Endothelial cell of umbilical vein (primary cell): ENCODE measurements around the gene LTBP2. TPM values are rescaled to one million over a fixed set of nuclear protein-coding genes. Genes with fewer than 3 reads are reported as not detected.

ENCODE experiments used
- BruUV-seq: library from RNA; stranded (reverse); fragments of 400-500 nt; replicated peaks from 2 replicates; lab custom pipeline; 2021; lab: Mats Ljungman, UMichigan
- CTCF ChIA-PET: fragments of 300-600, 350-600 bp; sonication (Branson Sonifier 250); formaldehyde crosslinking; loops from one replicate; lab custom pipeline; 2021; ENCODE audit warnings: antibody characterized with exemption, inconsistent platforms; lab: Charles Lee
- POLR2A ChIA-PET: fragments of 300-600, 350-600 bp; sonication (Branson Sonifier 250); formaldehyde crosslinking; loops from one replicate; lab custom pipeline; 2021; ENCODE audit warnings: antibody characterized with exemption, inconsistent platforms; lab: Charles Lee
- DNase-seq: peaks from one replicate; pipeline ENCODE4 v3.0.0-alpha.2; 2011; ENCODE audit warnings: low read depth, low spot score
- FAIRE-seq: peaks from 2 replicates; lab custom pipeline; 2011; peaks lifted over from hg19 to GRCh38; lab: Jason Lieb, UNC
- H2AFZ ChIP-seq: 2 replicates; pipeline ENCODE4 v1.6.0; 2012; ENCODE audit warnings: low read depth, low read length, control low read depth, inconsistent platforms
- H3K27ac ChIP-seq: 2 replicates; pipeline ENCODE4 v1.5.1; 2011; ENCODE audit warnings: low read depth, mild to moderate bottlenecking, control low read depth, low read length, moderate library complexity; ENCODE audit not compliant: insufficient read depth
- H3K27me3 ChIP-seq, 2 experiments: 2 replicates each; pipeline versions ENCODE4 v1.6.0 to v1.6.1; 2011; ENCODE audit warnings: low read length in 2 of 2, mixed read lengths in 1 of 2; ENCODE audit not compliant: control insufficient read depth in 2 of 2, insufficient read depth in 2 of 2
- H3K36me3 ChIP-seq, 2 experiments: 2 replicates in 1 of 2; 3 replicates in 1 of 2; pipeline ENCODE4 v1.5.1; 2011; ENCODE audit warnings: low read length in 2 of 2, mild to moderate bottlenecking in 1 of 2, moderate library complexity in 1 of 2; ENCODE audit not compliant: control insufficient read depth in 2 of 2, insufficient read depth in 2 of 2; ENCODE audit errors: extremely low read depth in 1 of 2
- H3K4me1 ChIP-seq: 3 replicates; pipeline ENCODE4 v1.5.1; 2011; ENCODE audit warnings: mild to moderate bottlenecking, low read length; ENCODE audit not compliant: control insufficient read depth, insufficient read depth; ENCODE audit errors: extremely low read depth
- H3K4me2 ChIP-seq: 2 replicates; pipeline ENCODE4 v1.6.1; 2011; ENCODE audit warnings: low read length, control low read depth, mixed read lengths; ENCODE audit not compliant: insufficient read depth
- H3K4me3 ChIP-seq, 3 experiments: fragments of 200-600 bp in 1 of 3; sonication (generic), shearing (Covaris generic) in 1 of 3; replicated peaks in 1 of 3; 2 replicates each; pipeline ENCODE4 v1.5.1; 2011 to 2016; ENCODE audit warnings: control low read depth in 3 of 3, low read length in 3 of 3, mild to moderate bottlenecking in 2 of 3, inconsistent platforms in 1 of 3, low read depth in 1 of 3, moderate library complexity in 1 of 3; ENCODE audit not compliant: insufficient read depth in 1 of 3
- H3K79me2 ChIP-seq: 2 replicates; pipeline ENCODE4 v1.6.0; 2012; ENCODE audit warnings: low read length, inconsistent platforms; ENCODE audit not compliant: control insufficient read depth, insufficient read depth
- H3K9ac ChIP-seq: replicated peaks from 2 replicates; pipeline ENCODE3; 2011; ENCODE audit warnings: low read length, control low read depth; ENCODE audit not compliant: insufficient read depth; ENCODE audit errors: extremely low read depth
- H3K9me1 ChIP-seq: replicated peaks from 3 replicates; pipeline ENCODE4 v1.6.0; 2011; ENCODE audit warnings: mild to moderate bottlenecking, low read length; ENCODE audit not compliant: control insufficient read depth, insufficient read depth; ENCODE audit errors: extremely low read depth
- H3K9me3 ChIP-seq: replicated peaks from 2 replicates; pipeline ENCODE4 v1.5.1; 2012; ENCODE audit warnings: low read length, inconsistent platforms; ENCODE audit not compliant: control insufficient read depth, insufficient read depth
- H4K20me1 ChIP-seq: replicated peaks from 2 replicates; pipeline ENCODE3; 2011; ENCODE audit warnings: mild to moderate bottlenecking, low read length; ENCODE audit not compliant: control insufficient read depth, insufficient read depth; ENCODE audit errors: extremely low read depth
- CTCF ChIP-seq, 2 donors: IDR thresholded peaks; 1 replicate in 1 of 2; 2 replicates in 1 of 2; pipeline ENCODE4 v1.5.1; 2011; ENCODE audit warnings: low read length in 2 of 2, mild to moderate bottlenecking in 2 of 2, moderate library complexity in 2 of 2, control low read depth in 1 of 2, inconsistent platforms in 1 of 2, low read depth in 1 of 2; ENCODE audit not compliant: insufficient read depth in 1 of 2; ENCODE audit errors: extremely low read depth in 1 of 2
- EZH2 ChIP-seq: IDR thresholded peaks from 2 replicates; pipeline ENCODE4 v1.6.1; 2012; ENCODE audit warnings: borderline replicate concordance, low read depth, mild to moderate bottlenecking, moderate library complexity, low read length, inconsistent platforms; ENCODE audit not compliant: severe bottlenecking
- FOS ChIP-seq: IDR thresholded peaks from 2 replicates; pipeline ENCODE4 v1.6.1; 2011; ENCODE audit warnings: mild to moderate bottlenecking, low read length, moderate library complexity, borderline replicate concordance; ENCODE audit not compliant: insufficient read depth
- GATA2 ChIP-seq: IDR thresholded peaks from 2 replicates; pipeline ENCODE4 v1.7.0; 2011; ENCODE audit warnings: low read depth, mild to moderate bottlenecking, moderate library complexity, mixed read lengths, low read length; ENCODE audit not compliant: insufficient read length, insufficient read depth
- JUN ChIP-seq: IDR thresholded peaks from 2 replicates; pipeline ENCODE4 v1.6.1; 2011; ENCODE audit warnings: borderline replicate concordance, low read depth; ENCODE audit not compliant: insufficient read length, insufficient read depth
- MAX ChIP-seq: IDR thresholded peaks from 2 replicates; pipeline ENCODE4 v1.6.1; 2011; ENCODE audit not compliant: insufficient read depth, insufficient read length
- MYC ChIP-seq: IDR thresholded peaks from one replicate; pipeline ENCODE4 v1.6.1; 2011; ENCODE audit warnings: mild to moderate bottlenecking, low read depth, low read length
- POLR2A ChIP-seq: IDR thresholded peaks from 2 replicates; pipeline ENCODE4 v1.6.1; 2012; ENCODE audit warnings: low read depth, mild to moderate bottlenecking, control low read depth, low read length
- dilution Hi-C: fragments of 300-500 bp; cut with MboI; formaldehyde crosslinking; loops from one replicate; pipeline ENCODE4 v1.15.0; 2019; ENCODE audit warnings: low sequenced_read_pairs; ENCODE audit not compliant: extremely low pct_ligation_motif_present
- intact Hi-C: fragments of 100-400 bp; cut with micrococcal nuclease; formaldehyde crosslinking; loops from one replicate; pipeline ENCODE4 v1.10.0; 2022
- polyA plus RNA-seq, 4 experiments: library from polyadenylated mRNA; depleted of rRNA in 3 of 4; stranded (reverse) in 3 of 4; unstranded in 1 of 4; fragments of >200 nt; gene quantifications; 2 replicates each; pipeline versions ENCODE4 v1.2.1 to v1.2.3, GENCODE V29; 2011 to 2012; ENCODE audit warnings: missing spikeins in 1 of 4
- total RNA-seq: library from RNA; stranded (reverse); gene quantifications from 2 replicates; pipeline ENCODE4 v1.2.3, GENCODE V29; 2021

LTBP2 gene
- total and polyA plus RNA-seq, 2 donors (not counting 3 experiments of a cell fraction or from before 2014, with no cell fraction given) = 209 to 268 TPM

- no TSS peak for BruUV-seq
Measured at GRCh38 chr14:74462993-74463392, 149.0 kb downstream of the LTBP2 start.

More at GRCh38 chr14:74462993-74463392, 149.0 kb downstream of the LTBP2 start:
- no peak overlapping the region for H3K4me3 ChIP-seq
- H3K27me3 ChIP-seq = peaks cover 0 to 3% of the 10 kb centered on the region in 2 experiments
- DNase-seq (no peak), FAIRE-seq (no peak)
- H2AFZ ChIP-seq = no peak overlapping the region
- ChIA-PET CTCF (no interaction called here), POLR2A (no interaction called here)
- no peaks in the 10 kb centered on the region for H3K9me3 ChIP-seq
- dilution Hi-C loops = no loop called here
- H3K9ac ChIP-seq = no peak overlapping the region
- no peaks in the 10 kb centered on the region for H3K79me2 ChIP-seq
- no peak overlapping the region for H3K4me2 ChIP-seq
- no peak overlapping the region for H3K27ac ChIP-seq
- no peaks in the 10 kb centered on the region for H3K36me3 ChIP-seq
- intact Hi-C loops = loop anchor here (5.0 kb wide), 1 partner anchor 279 kb away; no protein-coding TSS in a partner anchor
- no peaks in the 10 kb centered on the region for H4K20me1 ChIP-seq
- no peaks in the 10 kb centered on the region for H3K9me1 ChIP-seq
- H3K4me1 ChIP-seq = peaks cover 8% of the 10 kb centered on the region
- TF ChIP-seq POLR2A = no peak
- TF ChIP-seq MYC = no peak
- TF ChIP-seq CTCF (IDR thresholded peaks at IDR 0.05; ENCODE audit: extremely low read depth in 1 of 2, insufficient read depth in 1 of 2, low read depth in 1 of 2, low read length in 2 of 2) = no peak
- no peak for TF ChIP-seq GATA2
- no peak for TF ChIP-seq EZH2
- TF ChIP-seq JUN = no peak
- no peak for TF ChIP-seq MAX
- no peak for TF ChIP-seq FOS
